Activated naive CD4-positive, alpha-beta T cell treated with Interleukin-2 at 50 U/mL for 16 hours (primary cell): ENCODE data around the gene AP3B1.

ENCODE experiments used
- DNase-seq: peaks from one replicate; pipeline ENCODE4 v3.0.0-alpha.2; 2020

AP3B1 gene

DNA sequence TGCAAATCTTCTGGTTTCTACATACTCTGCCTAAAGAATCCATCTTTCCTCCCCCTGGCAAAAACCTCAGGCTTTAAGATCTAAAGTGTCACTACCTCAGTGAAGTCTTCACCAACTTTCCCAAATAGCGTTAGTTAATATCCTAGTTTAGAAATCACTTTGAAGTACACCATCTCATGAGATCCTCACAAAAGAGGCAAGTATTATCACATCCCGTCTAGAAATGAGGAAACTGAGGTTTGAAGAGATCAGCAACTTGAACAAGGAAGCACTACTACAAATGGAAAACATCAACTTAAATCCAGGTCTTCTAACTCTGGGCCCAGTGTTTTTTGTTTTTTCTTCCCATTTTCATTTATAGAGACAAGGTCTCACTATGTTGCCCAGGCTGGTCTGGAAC, 4.6 kb downstream of the AP3B1 start:
- no peak for DNase-seq

DNA sequence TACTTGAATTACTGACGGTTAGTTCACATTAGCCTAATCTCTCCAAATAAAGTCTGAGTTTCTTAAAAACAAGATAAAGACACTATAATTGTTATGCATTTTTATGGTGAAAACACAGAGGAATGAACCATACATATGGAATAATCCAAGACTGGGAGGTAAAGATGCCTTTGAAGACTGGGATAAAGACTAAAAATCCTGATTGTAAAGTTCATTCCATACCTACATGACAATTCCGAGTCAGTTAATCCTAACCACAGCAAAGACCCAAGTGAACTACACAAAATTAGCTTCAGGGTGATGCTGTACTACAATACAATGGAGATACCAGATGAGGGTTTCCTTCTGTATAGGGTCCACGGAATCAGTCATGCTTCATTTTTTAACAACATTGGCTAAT, 6.3 kb downstream of the AP3B1 start:
- no peak for DNase-seq

DNA sequence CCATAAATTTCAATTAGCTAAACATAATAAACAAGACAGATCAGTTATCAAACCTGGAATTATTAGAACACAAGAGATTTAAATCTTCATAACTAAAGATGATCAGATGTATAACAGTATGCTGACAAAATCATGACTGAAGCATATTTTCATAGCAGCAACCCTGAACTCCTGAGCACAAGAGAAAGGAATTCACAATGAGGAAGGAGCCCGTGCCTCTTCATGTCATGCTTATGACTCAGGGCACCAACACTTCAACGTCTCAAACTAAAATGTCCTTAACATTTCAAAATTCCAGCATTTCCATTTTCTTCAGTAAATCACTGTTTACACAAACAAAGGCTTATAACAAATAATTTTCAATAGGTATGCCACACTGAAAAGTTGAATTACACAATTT, 6.7 kb downstream of the AP3B1 start:
- no peak for DNase-seq

DNA sequence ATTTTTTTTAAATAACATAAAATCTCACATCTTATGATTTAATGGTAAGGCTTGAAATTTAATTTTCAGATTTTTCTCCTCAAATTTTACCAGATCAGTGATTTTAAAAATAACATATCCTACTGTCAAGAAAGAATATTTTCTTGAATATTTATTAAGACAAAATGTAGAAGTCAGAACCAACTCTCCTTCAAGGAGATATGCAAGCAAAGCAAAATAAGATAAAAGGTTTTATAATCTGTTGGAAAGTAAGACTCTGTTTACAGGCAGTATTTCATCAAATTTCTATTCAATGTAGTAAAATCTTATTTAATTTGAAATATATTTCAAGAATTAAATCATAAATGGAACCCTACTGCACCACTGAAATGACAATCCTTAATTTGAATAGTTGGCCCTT, 7.3 kb downstream of the AP3B1 start:
- DNase-seq, result no peak

DNA sequence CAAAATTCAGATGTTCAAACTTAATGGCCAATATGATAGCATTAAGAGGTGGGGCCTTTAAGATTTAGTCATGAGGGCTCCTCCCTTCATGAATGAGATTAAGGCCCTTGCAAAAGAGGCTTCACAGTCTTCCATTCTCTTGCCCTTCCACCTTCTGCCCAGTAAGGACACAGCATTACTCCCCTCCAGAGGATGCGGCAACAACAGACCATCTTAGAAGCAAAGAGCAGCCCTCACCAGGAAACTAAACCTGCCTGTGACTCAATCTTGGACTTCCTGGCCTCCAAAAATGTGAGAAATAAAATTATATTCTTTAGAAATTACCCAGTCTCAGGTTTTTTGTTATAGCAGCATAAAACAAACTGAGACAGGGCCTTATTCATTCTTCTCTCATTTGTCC, 8.2 kb downstream of the AP3B1 start:
- no peak for DNase-seq

DNA sequence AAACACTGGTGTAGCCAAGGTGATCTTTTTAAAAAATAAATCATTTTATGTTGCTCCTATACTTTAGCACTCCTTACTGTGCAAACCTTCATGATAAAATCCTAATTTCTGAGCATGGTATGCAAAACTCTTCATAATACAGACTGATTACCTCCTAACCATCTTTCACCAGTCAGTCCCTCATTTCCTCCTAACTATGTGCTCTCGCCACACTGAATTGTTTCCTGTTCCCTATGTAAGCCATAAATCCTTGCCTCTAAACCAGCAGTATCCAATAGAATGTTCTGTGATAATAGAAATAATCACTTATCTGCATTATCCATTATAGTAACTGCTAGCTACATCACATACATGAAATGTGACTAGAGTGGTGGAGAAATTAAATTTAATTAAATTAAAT, 10.7 kb downstream of the AP3B1 start:
- DNase-seq, result no peak

DNA sequence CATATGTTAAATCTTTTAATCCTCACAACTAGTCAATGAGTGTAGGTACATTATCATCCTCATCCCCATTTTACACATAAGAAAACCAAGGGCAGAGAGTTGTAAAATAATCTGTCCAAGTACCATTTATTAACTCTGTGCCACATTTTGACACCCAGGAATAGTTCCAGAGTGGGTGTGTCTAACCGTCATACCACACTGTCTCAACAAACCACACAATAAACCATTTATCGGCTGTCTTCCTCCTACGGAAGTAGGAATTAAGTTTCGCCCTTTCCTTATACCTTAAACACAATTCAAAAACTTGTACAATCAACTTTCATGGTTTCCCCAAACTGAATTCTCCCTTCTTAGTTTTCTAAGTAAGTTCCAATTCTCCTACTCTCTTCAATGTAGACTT, 11.4 kb downstream of the AP3B1 start:
- DNase-seq, result no peak

DNA sequence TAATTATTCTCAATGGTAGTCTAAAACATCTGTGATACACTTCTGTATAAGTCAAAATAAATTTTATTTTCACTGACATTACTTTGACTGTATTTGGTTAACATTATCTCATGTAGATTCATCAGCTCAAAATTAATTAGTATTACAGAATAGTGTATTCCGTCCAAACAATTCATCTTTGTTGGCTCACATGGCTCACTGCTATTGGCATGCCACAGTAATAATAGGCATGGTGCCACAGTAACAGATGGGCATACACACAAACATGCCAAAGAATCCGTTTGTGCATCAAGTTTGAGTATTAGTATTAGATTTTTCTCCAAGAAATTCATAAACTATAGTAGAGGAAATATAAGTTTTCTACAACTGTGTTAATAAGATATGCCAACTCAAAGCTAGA, 14.2 kb downstream of the AP3B1 start:
- no peak for DNase-seq

DNA sequence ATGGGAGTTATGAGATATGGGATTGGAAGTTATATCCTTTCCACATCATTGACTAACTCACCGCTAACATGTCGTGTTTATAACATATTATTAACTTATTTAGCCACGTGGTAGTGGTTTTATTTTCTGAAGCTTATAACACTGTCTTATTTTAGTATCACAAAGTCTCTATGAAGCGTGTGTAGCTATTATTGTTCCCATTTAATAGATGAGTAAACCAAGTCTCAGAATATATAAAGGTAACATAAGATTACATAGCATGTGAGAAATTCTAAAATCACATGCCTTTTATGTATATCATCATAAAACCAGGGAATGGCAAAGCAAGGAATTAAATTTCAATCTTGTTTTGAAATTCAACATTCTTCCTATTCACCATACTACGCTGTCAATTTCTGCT, 15.3 kb downstream of the AP3B1 start:
- DNase-seq, result no peak

DNA sequence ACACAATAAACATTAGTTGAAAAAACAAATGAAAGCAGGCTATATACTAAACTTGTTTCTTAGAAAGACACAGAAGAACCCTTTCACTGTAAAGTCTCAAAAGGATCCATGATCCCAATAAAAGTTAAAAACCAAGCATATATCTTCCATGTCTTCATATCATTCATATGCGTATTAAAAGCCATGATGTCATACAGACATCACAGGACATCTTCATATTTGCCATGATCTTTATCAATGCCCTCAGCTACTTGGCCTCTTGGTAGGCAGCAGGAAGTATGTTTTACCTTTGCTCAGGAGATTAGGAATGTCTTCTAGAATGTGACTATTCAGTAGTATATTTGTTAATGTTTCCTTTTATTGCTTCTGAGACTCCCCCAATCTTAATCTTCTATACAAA, 16.8 kb downstream of the AP3B1 start:
- DNase-seq, result no peak

DNA sequence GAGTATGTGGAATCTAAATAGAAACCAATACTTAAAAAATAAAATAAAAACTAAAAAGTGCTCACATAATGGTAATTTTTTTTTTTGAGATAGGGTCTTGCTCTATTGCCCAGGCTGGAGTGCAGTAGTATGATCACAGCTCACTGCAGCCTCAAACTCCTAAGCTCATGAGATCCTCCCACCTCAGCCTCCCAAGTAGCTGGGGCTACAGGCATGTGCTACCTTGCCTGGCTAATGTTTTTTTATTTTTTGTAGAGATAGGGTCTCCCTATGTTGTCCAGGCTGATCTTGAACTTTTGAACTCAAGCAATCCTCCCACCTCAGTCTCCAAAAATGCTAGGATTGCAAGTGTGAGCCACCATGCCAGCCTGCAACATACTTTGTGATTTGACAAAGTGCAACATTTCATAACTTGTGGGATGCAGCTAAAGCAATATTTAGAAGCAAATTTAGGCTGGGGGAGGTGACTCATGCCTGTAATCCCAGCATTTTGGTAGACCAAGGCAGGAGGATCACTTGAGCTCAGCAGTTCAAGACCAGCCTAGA, 18.4 kb downstream of the AP3B1 start:
- DNase-seq, result no peak

DNA sequence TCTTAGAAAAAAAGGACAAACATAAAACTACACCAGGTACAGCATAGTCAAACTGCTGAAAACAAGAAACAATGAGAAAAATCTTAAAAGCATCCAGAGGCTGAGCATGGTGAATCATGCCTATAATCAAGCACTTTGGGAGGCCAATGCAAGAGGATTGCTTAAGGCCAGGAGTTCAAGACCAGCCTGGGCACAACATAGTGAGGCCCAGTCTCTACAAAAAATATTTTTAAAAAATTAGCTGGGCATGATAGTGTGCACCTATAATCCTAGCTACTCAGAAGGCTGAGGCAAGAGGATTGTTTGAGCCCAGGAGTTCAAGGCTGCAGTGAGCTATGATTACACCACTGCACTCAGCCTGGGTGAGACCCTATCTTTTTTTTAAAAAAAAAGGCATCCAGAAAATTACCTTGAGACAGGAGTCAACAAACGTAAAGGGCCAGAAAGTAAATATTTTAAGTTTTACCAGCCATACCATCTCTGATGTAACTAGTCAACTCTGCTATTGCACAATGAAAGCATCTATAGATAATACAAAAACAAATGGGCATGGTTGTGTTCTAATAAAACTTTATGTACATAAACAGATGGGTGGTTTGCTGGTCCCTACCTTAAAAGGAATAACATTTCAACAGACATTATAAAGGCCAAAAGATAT, 19.8 kb downstream of the AP3B1 start:
- no peak for DNase-seq

DNA sequence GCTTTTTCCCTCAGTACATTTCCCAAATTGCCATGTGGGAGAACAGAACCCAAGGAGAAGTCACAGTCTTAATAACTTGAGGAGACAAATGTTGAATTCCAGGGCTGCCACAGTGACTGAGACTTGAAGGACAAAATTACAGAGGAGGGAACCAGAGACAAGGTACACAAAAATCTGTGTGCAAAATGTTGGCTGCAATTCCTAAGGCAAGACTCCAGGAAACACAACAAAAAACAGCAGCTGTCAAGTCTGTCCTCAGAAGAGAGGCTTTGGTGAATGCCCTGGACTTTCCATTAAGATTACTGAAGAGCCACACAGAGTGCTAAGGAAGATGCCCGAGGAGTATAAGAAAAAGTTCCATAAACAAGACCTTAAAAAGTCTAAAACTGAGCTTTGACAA, 21.1 kb downstream of the AP3B1 start:
- no peak for DNase-seq

DNA sequence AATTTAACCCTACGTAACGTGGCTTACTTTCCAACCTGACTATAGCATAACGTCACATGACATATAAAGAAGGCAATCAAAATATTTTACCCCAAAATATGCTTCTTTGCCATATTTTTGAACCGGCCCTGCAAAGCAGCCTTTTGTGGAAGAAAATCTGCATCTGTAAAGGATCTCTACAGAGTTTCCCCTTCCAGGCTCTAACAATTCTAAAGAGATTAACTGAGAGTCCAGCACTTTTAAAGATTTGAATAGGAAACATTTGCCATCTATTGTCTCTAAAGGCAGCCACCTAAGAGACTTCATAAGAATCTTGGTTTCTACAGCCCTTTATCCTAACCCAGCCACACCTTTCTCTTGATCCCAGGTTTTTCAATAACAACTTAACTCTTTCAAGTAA, 22.7 kb downstream of the AP3B1 start:
- no peak for DNase-seq

DNA sequence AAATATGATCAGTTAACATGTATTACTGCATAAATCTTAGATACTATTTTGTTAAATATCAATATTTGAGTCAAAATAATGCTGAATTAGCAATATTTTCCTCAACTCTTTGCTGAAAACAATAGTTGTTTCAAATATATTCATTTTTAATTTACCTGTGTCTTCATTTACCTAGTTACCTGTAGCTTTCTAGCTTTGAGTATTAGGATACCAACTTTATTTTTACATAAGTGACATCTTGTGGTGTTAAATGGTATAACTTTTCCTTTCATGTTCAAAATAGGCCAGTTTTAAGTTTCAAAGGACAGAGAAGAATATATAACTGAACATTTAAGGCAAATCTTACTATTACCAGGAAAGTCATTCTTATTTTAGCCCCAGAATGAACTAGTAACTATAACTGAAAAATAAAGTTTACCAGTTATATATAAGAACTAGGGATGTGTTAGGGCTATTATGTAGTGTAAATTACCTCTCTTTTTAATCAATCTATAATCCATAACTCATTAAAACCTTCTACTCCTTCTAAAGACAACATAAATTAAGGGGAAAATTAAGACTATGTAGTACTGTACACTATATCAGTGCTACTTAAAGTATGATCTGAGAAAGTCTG, 25.3 kb downstream of the AP3B1 start:
- no peak for DNase-seq

DNA sequence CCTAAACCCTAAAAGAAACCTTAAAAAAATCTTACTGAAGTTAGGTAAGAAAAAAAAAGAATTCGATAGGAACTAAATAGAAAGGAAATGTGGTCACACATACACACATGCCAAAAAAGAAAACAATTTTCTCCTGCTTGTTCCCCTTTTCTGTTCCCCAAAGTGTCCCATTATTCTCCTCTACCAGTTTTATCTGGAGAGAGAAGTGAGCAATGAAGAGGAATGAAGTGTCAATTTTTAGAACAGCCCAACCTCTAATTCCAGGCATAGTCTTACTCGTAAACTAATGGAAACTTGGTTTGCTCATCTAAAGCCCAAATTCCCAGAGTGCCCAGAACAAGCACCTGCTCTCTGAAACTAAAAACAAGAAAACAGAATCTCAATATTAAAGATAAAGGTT, 26.1 kb downstream of the AP3B1 start:
- DNase-seq, result no peak

DNA sequence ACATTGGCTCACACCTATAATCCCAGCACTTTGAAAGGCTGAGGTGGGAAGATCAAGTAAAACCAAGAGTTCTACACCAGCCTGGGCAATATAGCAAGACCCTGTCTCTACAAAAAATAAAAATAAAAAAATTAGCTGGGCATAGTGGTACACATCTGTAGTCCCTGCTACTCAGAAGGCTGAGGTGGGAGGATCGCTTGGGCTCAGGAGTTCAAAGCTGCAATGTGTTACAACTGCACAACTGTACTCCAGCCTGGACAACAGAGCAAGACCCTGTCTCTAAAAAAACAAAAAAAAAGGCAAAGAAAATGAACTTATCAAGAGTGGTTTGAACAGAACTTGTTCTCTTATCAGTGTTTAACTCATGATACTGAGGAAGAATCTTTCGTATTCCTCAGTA, 29.3 kb downstream of the AP3B1 start:
- DNase-seq, result no peak

DNA sequence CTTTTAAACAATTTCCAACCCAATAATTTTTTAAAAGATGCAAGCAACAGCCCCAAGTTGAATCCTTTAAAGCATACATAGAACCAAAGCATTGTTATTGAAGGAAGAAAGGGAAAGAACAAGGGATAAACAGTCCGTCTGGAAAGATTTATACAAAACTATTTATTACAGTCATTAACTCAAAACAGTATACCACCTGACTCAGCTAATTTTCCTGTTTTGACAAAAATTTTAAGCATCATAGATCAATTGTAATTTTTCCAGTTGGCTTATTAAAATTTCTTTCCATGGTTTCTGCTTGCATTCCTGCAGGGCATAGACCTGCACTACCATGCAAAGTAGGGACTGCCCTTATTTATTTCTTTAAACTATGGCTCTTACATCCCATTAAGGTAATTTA, 29.9 kb downstream of the AP3B1 start:
- DNase-seq, result no peak

DNA sequence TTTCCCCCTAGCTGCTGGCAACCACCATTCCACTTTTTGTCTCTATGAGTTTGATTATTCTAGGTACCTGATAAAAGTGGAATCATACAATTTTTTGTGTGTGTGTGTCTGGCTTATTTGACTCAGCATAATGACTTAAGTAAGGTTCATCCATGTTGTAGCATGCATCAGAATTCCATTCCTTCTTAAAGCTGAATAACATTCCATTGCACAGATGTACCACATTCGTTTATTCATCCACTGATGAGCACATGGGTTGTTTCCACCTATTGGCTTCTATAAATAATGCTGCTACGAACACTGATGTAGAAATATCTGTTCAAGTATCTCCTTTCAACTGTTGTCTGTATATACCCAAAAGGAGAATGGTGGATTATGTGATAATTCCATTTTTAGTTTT, 33.7 kb downstream of the AP3B1 start:
- DNase-seq, result no peak

DNA sequence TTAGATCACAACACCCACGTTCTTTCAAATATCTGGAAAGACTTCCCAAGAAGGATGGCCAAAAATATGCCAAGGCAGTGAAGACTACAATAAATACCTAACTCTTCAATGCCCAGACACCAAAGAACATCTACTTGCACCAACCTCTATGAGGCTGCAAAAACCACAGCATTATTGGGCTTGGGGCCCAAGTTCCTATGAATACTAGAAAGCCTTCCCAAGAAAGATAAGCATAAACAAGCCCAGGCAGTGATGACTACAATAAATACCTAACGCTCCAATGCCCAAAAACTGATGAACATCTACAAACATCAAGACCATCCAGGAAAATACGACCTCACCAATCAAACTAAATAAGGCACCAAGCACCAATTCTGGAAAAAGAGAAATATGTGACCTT, 41.3 kb downstream of the AP3B1 start:
- DNase-seq, result no peak

DNA sequence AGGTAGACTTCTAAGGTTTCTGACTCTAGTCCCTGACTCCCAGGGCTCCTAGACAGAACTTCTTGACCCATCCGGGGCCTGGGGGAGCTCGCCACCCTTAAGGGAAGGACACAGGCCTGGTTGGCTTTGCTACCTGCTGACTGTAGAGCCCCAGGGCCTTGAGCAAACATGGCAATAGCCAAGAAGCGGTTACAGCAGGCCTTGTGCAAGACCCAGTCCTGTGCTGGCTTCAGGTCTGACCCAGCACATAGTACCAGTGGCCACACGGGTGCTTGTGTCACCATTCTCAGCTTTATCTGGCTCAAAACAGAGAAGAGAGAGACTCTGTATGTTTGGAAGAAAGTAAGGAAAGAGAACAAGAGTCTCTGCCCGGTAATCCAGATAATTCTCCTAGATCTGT, 41.8 kb downstream of the AP3B1 start:
- DNase-seq, result no peak

DNA sequence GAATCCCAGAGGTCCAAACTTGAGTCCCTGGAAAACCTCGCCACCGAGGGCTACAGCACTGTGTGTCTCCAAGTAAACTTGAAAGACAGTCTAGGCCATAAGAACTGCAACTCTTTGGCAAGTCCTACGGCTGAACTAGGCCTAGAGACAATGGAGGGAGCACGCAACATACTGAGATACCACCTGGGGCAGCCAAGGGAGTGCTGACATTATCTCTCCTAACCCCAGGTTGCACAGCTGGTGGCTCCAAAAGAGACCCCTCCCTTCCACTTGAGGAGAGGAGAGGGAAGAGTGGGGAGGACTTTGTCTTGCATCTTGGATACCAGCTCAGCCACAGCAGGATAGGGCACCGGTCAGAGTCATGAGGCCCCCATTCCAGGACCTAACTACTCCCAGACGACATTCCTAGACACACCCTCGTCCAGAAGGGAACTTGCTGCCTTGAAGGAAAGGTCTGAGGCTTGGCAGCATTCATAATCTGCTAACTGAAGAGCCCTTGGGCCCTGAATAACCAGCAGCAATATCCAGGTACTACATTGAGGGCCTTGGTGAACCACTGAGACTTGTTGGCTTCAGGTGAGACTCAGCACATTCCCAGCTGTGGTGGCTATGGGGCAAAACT, 42.7 kb downstream of the AP3B1 start:
- no peak for DNase-seq

DNA sequence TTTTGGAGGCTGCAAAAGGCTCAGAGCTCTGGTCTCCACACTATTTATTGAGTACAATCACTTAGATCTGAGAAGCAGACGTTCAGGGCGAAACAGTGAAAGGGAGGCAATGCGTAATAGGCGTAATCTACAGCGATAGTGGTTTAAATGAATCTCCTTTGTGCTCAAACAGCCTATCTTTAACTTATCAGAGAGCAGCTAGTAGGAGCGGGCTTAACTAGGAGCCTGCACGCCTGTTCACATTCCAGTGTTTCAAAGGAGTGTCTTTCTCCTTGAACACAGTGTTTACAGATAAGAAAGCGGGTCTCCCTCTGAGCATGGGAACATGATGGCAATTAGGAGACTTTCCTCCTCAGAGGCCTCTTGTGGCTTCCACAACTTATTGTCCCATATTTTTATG, 49.4 kb downstream of the AP3B1 start:
- DNase-seq, result no peak

DNA sequence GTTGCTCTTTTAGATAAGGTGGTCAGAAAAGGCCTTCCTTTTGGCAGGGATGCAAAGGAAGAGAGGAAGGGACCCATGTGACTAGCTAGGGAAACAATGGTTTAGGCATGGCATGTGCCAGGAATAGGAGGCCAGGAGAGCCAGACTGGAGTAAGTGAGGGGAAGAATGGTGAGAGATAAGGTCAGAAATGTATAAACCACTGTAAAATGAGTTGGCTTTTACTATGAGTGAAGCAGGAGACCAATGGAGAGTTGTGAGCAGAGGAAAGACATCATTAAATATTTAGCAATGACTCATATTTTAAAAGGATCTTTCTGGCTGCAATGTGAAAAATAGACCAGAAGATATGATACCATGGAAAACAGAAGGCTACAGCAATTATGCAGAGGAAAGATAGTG, 50.9 kb downstream of the AP3B1 start:
- no peak for DNase-seq

DNA sequence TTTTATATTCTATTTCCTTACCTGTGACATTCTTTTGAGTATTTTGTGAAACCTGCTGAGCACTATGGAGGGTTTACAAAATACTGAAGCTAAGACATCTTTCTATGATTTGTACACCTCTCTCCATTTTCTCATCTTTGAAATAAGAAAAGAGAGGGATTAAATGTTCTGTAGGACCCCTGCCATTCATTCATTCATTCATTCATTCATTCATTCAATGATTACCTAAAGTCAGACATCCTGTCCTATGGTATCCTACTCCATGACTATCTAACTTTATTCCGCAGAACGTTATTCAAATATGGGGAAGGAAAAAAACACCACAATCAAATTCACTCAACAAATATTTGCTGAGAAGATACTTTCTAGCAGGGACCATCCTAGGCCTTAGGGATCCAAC, 51.4 kb downstream of the AP3B1 start:
- DNase-seq, result no peak
